ENCODE measurements around the gene PRDM1.

- TF ChIP-seq CTCF (IDR thresholded peaks at IDR 0.05; ENCODE audit: insufficient read depth, low read depth, low read length) (no peak), EZH2 (IDR thresholded peaks at IDR 0.05; ENCODE audit: insufficient read depth, low read length) (no peak)
Measured at GRCh38 chr6:106051226-106051625, 34.9 kb upstream of the PRDM1 start.
